ENCODE measurements around the gene ADGRL2. TPM values are rescaled to one million over a fixed set of nuclear protein-coding genes. Genes with fewer than 3 reads are reported as not detected.

The ADGRL2 gene
- total RNA-seq, 4 donors from 2014 or later = 6.1 to 48.7 (median 16.2) TPM

DNA sequence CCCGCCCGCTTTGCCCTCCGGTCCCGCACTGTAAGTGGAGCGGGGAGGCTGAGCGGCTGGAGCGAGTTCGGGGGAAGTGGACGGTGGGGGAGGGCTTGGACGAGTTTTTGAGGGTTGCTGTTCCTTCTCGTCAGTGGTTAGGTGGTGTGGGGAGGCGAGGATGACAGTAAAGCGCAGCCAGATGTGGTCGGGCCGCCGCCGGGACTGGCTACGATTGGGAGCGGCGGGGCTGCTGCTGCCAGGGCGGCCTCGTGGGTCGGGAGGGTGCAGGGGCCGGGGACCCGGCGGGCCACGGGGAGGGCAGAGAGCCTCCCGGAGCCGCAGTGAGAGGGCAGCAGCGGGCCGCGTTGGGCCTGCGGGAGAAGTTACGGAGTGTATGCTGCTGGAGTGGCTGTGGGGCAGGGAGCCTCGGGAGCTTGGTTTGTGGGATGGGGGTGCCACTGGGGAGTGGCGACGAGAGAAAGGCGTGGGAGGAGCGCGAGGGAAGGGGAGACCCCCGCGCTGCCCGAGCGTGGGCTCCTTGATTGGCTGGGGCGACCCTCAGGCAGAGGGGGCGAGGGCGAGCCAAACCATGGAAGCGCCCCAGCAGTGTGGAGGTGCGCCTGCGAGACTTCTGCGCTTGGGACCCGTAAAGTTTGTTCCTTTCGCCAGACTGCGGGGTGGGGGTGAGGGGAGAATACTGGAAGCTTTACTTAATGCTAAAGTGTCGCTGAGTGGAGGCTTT lies 2.1 kb downstream of the ADGRL2 start:
- TF ChIP-seq, protein P1, sequence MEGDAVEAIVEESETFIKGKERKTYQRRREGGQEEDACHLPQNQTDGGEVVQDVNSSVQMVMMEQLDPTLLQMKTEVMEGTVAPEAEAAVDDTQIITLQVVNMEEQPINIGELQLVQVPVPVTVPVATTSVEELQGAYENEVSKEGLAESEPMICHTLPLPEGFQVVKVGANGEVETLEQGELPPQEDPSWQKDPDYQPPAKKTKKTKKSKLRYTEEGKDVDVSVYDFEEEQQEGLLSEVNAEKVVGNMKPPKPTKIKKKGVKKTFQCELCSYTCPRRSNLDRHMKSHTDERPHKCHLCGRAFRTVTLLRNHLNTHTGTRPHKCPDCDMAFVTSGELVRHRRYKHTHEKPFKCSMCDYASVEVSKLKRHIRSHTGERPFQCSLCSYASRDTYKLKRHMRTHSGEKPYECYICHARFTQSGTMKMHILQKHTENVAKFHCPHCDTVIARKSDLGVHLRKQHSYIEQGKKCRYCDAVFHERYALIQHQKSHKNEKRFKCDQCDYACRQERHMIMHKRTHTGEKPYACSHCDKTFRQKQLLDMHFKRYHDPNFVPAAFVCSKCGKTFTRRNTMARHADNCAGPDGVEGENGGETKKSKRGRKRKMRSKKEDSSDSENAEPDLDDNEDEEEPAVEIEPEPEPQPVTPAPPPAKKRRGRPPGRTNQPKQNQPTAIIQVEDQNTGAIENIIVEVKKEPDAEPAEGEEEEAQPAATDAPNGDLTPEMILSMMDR (IDR thresholded peaks at IDR 0.05) = peak in 1 of 6 experiments; percentile 7
- TF ChIP-seq POLR2A (IDR thresholded peaks at IDR 0.05) = no peak
- H3K4me1 ChIP-seq = no peaks in the 10 kb centered on the region
- no peaks in the 10 kb centered on the region for H3K27me3 ChIP-seq
- no peaks in the 10 kb centered on the region for H3K9me3 ChIP-seq
- H3K27ac ChIP-seq = peak overlapping the region; percentile 57 to 94 (median 76)
- peak in 2 of 3 donors; percentile 52 to 55 for DNase-seq
- H3K4me3 ChIP-seq = peak overlapping the region; percentile 39 to 74 (median 55)
- no peaks in the 10 kb centered on the region for H3K36me3 ChIP-seq

DNA sequence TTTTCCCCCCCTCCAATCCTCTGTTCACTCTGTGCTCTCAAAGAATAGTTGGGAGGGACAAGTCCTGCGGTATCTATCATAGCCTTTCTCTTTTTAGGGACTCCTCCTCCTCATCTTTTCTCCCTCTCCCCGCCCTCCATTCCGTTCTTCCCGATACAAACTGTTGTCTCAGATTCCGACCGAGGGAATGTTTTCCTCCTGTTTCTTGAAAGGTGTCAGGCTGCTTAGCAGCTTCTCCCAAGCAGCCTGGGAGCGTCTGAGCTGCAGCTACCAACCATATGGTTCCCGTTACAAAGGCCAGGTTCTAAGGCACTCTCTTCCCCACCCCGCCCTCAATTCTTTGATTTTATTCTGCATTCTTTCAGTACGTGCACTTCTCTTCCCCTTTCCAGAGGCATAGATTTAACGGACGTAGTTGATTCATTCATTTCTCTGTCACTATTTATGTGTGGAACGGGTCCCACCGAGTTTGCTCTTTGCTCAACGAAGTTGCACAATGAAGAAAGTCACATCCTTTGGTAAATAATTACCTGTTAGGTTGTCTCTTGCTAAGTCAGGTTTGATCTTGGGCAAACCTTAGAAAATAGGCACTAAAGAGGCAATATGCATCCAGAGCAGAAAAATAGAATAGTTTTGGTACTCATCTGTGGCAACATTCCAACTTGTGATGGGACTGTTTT lies 2.8 kb downstream of the ADGRL2 start:
- H3K27me3 ChIP-seq = no peaks in the 10 kb centered on the region
- H3K27ac ChIP-seq = peak overlapping the region in 3 of 4 donors; percentile 62 to 94 (median 90)
- TF ChIP-seq, protein P1 (IDR thresholded peaks at IDR 0.05) = no peak
- TF ChIP-seq POLR2A (IDR thresholded peaks at IDR 0.05) = no peak
- H3K4me1 ChIP-seq = no peaks in the 10 kb centered on the region
- DNase-seq = no peak
- no peaks in the 10 kb centered on the region for H3K36me3 ChIP-seq
- H3K9me3 ChIP-seq = no peaks in the 10 kb centered on the region
- peak overlapping the region; percentile 39 to 74 (median 55) for H3K4me3 ChIP-seq

GRCh38 chr1:81804312-81804711 lies 3.6 kb downstream of the ADGRL2 start:
- TF ChIP-seq, protein P1 (IDR thresholded peaks at IDR 0.05) = no peak
- no peak for TF ChIP-seq POLR2A (IDR thresholded peaks at IDR 0.05)
- H3K4me1 ChIP-seq = no peaks in the 10 kb centered on the region
- H3K36me3 ChIP-seq = no peaks in the 10 kb centered on the region
- H3K27me3 ChIP-seq = no peaks in the 10 kb centered on the region
- peak overlapping the region in 3 of 4 donors; percentile 47 to 74 (median 63) for H3K4me3 ChIP-seq
- H3K9me3 ChIP-seq = no peaks in the 10 kb centered on the region
- DNase-seq = no peak
- no peak overlapping the region for H3K27ac ChIP-seq

DNA sequence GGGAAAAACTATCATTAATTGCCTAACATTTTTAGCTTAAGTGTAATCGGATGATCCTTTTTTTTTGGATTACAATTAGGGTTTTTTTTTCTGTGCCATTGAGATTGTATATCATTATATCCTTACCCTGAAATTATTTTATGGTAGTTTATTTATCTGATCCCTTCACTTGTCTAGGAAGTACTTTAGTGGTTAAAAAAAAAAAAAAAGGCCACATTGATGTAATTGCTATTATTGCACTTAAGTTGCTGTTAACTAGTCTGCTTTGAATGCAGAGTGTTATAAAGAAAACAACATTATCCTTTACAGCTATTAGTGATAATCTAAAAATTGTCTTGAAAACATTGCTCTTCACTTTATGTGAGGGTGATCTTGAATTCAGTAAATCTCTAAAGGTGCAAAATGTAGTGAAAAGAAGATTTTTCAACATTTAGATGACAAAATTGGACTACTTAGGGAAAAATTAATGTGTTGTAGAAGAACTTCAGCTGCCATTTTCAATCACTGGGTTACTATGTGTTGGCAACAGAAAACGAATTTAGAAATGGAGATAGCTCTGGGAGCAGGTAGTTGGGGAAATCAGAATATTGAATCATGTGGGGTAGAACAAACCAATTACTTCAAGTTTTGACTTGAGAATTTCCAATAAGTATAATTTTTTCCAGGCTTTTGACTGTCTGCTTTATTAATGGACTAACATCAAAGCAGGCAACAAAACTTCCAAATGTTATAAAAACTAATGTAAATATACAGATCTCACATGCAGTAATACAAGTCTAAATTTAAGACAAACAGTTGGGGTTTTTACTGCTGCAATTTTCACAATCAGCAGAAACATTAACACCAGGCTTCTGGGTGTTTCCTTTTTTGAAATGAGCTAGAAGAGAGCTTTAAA lies 5.0 kb downstream of the ADGRL2 start:
- Histone ChIP-seq H3K4me1 (no peaks in the 10 kb centered on the region), H3K27me3 (no peaks in the 10 kb centered on the region), H3K4me3 (no peak overlapping the region), H3K36me3 (no peaks in the 10 kb centered on the region), H3K9me3 (no peaks in the 10 kb centered on the region), H3K27ac (no peak overlapping the region)
- DNase-seq = no peak
- no peak for TF ChIP-seq POLR2A (IDR thresholded peaks at IDR 0.05)
- TF ChIP-seq, protein P1 (IDR thresholded peaks at IDR 0.05) = no peak

DNA sequence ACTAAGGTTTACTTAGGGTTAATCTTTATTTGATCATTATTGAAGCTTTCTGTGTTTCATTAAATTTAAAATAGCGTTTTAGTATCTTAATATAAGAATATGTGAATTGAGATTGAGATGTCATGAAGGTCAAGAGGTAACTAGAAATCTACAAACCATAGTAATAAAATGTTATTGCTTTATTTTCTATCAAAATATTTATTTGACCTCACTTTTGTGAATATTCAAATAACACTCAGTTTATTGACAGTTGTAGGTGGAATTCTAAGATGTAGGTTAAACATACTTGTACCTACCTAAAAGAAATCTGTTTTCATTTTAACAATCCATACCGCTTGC lies 5.7 kb downstream of the ADGRL2 start:
- Histone ChIP-seq H3K4me1 (no peaks in the 10 kb centered on the region), H3K9me3 (no peaks in the 10 kb centered on the region), H3K36me3 (no peaks in the 10 kb centered on the region), H3K4me3 (no peak overlapping the region), H3K27ac (no peak overlapping the region), H3K27me3 (no peaks in the 10 kb centered on the region)
- no peak for DNase-seq
- TF ChIP-seq, protein P1 (IDR thresholded peaks at IDR 0.05) = no peak
- TF ChIP-seq POLR2A (IDR thresholded peaks at IDR 0.05) = no peak
